ENCODE measurements around the gene SEL1L3. TPM values are rescaled to one million over a fixed set of nuclear protein-coding genes. Genes with fewer than 3 reads are reported as not detected.

The SEL1L3 gene
- total RNA-seq, 2 experiments from 2014 or later: 180 to 313 TPM

DNA sequence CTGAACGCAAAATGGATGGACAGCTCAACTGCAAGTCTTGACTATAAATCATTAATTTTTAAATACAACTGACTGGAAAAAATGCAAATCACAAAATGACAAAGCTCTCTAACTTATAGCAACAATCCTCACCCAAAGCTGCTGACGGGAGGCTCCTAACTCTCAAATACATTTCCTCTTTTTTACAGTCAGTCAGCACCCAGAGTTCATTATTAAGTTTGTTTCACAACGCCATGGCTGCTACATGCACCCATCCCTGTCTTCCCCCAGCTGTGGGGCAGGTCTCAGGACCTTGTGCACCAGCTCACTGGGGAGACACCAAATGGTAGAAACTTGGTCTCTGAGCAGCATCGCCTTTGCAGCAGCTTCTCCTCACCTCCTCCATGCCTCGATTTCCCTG lies 109.5 kb downstream of the SEL1L3 start:
- intact Hi-C loops (cut with micrococcal nuclease; ENCODE audit: unreplicated experiment): no loop called here
- ChIA-PET POLR2A (interaction anchor here (0.6 to 1.6 kb wide), 6 partner anchors 9 to 463 kb away, joined by 3 to 5 read pairs (median 3); no protein-coding TSS in a partner anchor), CTCF (ENCODE audit: unreplicated experiment) (interaction anchor here (0.7 kb wide), 1 partner anchor 9 kb away, joined by 3 read pairs; no protein-coding TSS in a partner anchor)
- H3K4me2 ChIP-seq (ENCODE audit: low read length): no peak overlapping the region
- no peak overlapping the region for H3K4me3 ChIP-seq (ENCODE audit: low read depth, low read length, poor library complexity, severe bottlenecking)
- no peaks in the 10 kb centered on the region for H3K9me3 ChIP-seq (ENCODE audit: low read length)
- no peaks in the 10 kb centered on the region for H3K9me2 ChIP-seq (ENCODE audit: insufficient read depth, low read length)
- H2AFZ ChIP-seq (ENCODE audit: low read length): no peak overlapping the region
- peaks cover 88% of the 10 kb centered on the region for H3K36me3 ChIP-seq (ENCODE audit: insufficient read depth, low read length)
- no peak for TF ChIP-seq EZH2phosphoT487 (IDR thresholded peaks at IDR 0.05; ENCODE audit: borderline replicate concordance, low read depth, low read length)
- TF ChIP-seq, protein P1, sequence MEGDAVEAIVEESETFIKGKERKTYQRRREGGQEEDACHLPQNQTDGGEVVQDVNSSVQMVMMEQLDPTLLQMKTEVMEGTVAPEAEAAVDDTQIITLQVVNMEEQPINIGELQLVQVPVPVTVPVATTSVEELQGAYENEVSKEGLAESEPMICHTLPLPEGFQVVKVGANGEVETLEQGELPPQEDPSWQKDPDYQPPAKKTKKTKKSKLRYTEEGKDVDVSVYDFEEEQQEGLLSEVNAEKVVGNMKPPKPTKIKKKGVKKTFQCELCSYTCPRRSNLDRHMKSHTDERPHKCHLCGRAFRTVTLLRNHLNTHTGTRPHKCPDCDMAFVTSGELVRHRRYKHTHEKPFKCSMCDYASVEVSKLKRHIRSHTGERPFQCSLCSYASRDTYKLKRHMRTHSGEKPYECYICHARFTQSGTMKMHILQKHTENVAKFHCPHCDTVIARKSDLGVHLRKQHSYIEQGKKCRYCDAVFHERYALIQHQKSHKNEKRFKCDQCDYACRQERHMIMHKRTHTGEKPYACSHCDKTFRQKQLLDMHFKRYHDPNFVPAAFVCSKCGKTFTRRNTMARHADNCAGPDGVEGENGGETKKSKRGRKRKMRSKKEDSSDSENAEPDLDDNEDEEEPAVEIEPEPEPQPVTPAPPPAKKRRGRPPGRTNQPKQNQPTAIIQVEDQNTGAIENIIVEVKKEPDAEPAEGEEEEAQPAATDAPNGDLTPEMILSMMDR (conservative IDR thresholded peaks at IDR 0.05; ENCODE audit: low read length): no peak
- H3K4me1 ChIP-seq (ENCODE audit: insufficient read depth, low read length, poor library complexity, severe bottlenecking): no peaks in the 10 kb centered on the region
- no peak overlapping the region for H3K27ac ChIP-seq (ENCODE audit: low read depth, low read length, poor library complexity, severe bottlenecking)
- BruUV-seq (replicated peaks): no TSS peak
- H4K20me1 ChIP-seq (ENCODE audit: insufficient read depth, low read length): no peaks in the 10 kb centered on the region
- DNase-seq (ENCODE audit: low spot score): no peak
- no peaks in the 10 kb centered on the region for H3K79me2 ChIP-seq (ENCODE audit: insufficient read depth, low read depth, low read length)

DNA sequence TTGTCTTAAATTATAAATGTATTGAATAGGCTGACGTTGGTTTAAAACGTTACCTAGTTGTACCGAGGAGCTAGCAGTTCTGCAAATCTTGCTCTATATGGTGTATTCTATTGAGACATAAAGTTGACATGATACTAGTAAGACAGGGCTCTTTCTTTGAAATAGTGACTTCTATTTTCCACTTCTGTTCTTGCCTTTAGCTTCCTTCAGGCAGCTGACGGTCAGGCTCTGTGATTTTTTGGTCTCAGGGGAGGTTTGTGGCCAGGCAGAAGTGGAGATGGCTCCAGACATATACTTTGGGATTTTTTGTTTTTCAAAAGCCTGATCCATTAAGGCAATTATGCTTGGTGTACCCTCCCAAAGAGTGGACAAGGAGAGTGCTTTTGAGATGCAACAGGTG lies 111.9 kb downstream of the SEL1L3 start:
- intact Hi-C loops (cut with micrococcal nuclease; ENCODE audit: unreplicated experiment): no loop called here
- Histone ChIP-seq H3K27ac (ENCODE audit: low read depth, low read length, poor library complexity, severe bottlenecking) (no peak overlapping the region), H3K9me3 (ENCODE audit: low read length) (no peaks in the 10 kb centered on the region), H3K36me3 (ENCODE audit: insufficient read depth, low read length) (peaks cover 88% of the 10 kb centered on the region), H3K4me3 (ENCODE audit: low read depth, low read length, poor library complexity, severe bottlenecking) (no peak overlapping the region), H3K79me2 (ENCODE audit: insufficient read depth, low read depth, low read length) (no peaks in the 10 kb centered on the region), H2AFZ (ENCODE audit: low read length) (no peak overlapping the region), H3K4me1 (ENCODE audit: insufficient read depth, low read length, poor library complexity, severe bottlenecking) (no peaks in the 10 kb centered on the region), H3K9me2 (ENCODE audit: insufficient read depth, low read length) (no peaks in the 10 kb centered on the region), H3K4me2 (ENCODE audit: low read length) (no peak overlapping the region), H4K20me1 (ENCODE audit: insufficient read depth, low read length) (no peaks in the 10 kb centered on the region)
- ChIA-PET POLR2A (interaction anchor here (0.6 kb wide), 1 partner anchor 267 kb away, joined by 3 read pairs; no protein-coding TSS in a partner anchor), CTCF (ENCODE audit: unreplicated experiment) (no interaction called here)
- no TSS peak for BruUV-seq (replicated peaks)
- TF ChIP-seq, protein P1 (conservative IDR thresholded peaks at IDR 0.05; ENCODE audit: low read length): no peak
- TF ChIP-seq EZH2phosphoT487 (IDR thresholded peaks at IDR 0.05; ENCODE audit: borderline replicate concordance, low read depth, low read length): no peak
- DNase-seq (ENCODE audit: low spot score): no peak

DNA sequence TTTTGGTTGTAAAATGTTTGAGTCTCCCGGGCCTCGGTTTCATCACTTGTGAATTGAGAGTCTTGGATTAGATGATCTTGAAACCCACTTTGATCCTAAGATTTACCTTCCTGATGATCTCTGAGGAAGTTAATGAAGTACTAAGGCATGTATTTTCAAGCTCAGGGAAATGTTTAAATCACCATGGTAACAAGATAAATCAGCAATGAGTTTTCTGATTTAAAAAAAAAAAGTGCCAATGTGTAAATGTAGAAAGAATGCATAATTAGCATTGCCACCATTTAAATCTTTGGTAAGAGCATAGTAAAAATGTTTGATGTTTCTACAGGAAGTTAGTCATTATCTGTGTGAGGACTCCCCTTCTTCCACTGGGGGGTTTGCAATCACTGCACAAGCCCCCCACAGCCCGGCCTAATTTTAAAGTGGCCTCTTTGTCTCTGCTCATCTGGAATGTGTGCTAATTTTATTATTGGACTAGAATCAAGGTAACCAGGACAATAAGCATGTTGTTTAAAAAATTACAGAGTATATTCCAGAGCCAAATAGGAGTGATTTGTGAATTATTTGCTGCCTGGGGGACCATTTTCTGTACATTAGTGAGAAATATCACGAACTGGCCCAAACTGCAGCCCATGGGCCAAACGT lies 113.5 kb downstream of the SEL1L3 start:
- H2AFZ ChIP-seq (ENCODE audit: low read length): no peak overlapping the region
- TF ChIP-seq, protein P1 (conservative IDR thresholded peaks at IDR 0.05; ENCODE audit: low read length): no peak
- no peak for TF ChIP-seq EZH2phosphoT487 (IDR thresholded peaks at IDR 0.05; ENCODE audit: borderline replicate concordance, low read depth, low read length)
- intact Hi-C loops (cut with micrococcal nuclease; ENCODE audit: unreplicated experiment): no loop called here
- H3K9me2 ChIP-seq (ENCODE audit: insufficient read depth, low read length): no peaks in the 10 kb centered on the region
- no peaks in the 10 kb centered on the region for H3K79me2 ChIP-seq (ENCODE audit: insufficient read depth, low read depth, low read length)
- H3K4me3 ChIP-seq (ENCODE audit: low read depth, low read length, poor library complexity, severe bottlenecking): no peak overlapping the region
- no peaks in the 10 kb centered on the region for H3K9me3 ChIP-seq (ENCODE audit: low read length)
- DNase-seq (ENCODE audit: low spot score): no peak
- no TSS peak for BruUV-seq (replicated peaks)
- peaks cover 79% of the 10 kb centered on the region for H3K36me3 ChIP-seq (ENCODE audit: insufficient read depth, low read length)
- no peaks in the 10 kb centered on the region for H3K4me1 ChIP-seq (ENCODE audit: insufficient read depth, low read length, poor library complexity, severe bottlenecking)
- H3K4me2 ChIP-seq (ENCODE audit: low read length): no peak overlapping the region
- POLR2A ChIA-PET: no interaction called here
- CTCF ChIA-PET (ENCODE audit: unreplicated experiment): no interaction called here
- H4K20me1 ChIP-seq (ENCODE audit: insufficient read depth, low read length): no peaks in the 10 kb centered on the region
- H3K27ac ChIP-seq (ENCODE audit: low read depth, low read length, poor library complexity, severe bottlenecking): no peak overlapping the region

Measured in OCI-LY7 (cell line).